HG03571 (cell line): ENCODE measurements around the gene ALDOC.

Experiments used
- ATAC-seq: cut with Tn5 transposase; IDR thresholded peaks from one replicate; pipeline ENCODE4 v1.9.1; 2021; ENCODE audit not compliant: unreplicated experiment

Gene ALDOC

DNA sequence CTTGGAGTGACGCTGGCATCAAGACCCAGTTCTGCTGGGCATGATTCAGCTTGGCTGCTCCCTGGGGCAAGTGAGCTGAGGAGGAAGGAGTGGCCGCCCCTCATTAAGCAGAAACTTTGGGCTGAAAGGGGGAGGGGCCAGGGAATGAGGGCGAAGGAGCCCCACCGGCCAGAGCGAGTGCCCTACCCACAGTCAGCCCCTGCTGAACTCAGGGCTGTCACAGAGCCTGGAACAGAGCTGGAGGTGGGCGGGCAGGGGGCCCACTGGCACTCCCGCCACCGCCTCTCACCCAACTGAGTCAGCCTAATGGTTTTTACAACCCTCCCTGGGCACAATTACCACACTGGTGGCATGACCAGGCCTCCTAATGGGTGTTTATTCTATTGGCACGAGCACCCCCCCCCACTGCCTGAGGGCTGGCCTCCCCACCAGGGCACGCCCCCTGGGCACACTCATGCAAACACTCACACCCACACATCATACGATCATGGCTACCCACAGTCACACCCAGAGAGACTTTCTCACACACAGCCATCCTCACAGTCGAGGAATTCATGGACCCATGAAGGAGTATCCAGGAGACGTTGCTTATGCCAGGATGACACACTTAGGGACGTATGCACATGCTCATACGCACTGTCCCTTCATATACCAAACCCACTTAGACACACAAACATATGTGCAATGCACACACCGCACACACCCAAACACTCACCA is 43.4 kb downstream of the ALDOC start:
- ATAC-seq, result no peak

DNA sequence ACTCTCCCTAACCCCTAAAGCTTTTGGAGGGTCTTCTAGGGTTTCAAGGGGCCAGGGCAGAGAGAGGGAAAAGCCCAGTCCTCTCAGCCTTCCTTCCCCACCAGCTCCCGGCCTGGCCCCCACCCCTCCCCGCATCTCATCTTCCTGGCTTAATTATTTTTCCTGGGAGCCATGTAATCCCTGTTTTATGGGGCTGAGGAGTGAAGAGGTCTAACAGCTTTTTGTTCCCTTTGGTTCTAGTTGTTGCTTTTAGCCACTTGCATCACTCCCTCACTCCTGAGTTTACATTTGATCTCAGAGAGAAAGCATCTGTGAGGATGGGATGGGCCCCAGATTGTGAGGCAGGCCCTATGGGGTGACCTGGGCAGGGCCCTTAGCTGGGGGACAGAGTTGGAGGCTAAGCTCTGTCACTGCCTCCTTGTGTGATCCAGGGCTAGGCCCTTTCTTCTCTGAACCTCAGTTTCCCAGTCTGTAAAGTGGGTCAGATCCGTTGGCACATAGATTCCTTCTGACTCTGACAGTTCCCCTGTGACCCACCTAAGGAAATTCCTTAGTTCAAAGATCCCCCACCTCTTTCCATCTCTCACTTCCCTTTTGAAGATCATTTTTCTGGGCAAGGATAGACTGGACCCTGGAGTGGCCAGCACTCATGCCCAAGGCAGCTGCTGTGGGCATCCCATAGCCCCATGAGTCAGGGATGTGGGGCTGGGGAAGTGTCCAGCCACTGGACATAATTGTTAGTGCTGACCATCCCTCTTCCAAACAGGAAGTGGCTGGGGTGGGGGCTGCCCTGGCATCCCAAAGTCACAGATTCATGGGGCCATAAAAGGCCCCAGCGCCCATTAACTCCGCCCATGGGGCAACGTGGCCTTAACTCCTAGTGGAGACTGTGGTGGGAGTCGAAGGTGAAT is 44.4 kb downstream of the ALDOC start:
- no peak for ATAC-seq

DNA sequence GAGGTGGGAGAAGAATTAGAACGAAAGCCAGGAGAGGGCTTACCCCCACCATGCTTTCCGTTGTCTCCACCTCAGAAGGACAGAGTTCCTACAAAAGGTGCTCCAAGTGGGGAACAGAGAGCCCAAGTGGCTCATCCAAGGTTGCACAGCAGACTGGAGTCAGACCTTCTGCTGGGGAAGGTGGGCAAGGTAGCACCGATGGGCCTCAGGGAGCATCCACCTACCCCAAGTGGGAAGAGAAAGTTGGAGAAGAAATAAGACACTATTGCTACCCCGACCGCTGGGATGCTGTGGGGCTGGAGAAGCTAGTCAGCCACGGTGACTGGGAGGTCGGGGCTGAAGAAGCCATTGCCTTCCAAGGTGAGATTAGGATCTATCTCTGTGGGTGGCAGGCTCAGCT is 45.8 kb downstream of the ALDOC start:
- no peak for ATAC-seq

DNA sequence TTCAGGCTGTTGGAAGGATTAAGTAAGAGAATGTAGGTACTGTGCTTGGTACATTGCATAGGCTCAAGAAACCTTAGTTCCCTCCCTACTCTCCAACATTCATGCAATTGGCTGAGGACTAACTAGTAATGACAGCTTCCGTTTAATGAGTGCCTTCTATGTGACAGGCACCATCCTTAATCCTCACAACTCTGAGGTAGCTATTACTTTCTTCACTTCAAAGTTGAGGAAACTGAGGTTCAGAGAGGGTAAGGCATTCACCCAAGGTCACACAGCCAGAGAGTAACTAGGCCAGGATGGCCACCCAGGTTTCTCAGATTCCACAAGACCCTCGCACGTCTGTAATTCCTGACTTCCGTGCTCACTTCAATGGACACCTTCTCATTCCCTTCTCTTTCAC is 46.4 kb downstream of the ALDOC start:
- no peak for ATAC-seq

DNA sequence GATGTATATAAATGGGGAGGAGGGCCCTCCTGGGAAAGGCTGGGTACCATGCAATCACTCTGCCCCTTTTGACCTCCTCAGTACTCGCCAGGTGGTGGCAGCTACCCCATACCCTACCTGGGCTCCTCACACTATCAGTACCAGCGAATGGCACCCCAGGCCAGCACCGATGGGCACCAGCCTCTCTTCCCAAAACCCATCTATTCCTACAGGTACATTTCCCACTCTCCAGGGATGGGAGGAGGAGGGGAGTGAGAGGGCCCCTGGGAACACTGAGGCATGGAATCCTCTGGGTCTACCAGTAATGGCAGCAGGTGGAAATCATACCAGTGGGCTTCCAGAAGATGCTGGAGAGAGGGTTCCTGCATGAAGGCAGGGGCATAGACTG is 47.7 kb downstream of the ALDOC start:
- ATAC-seq, result no peak

DNA sequence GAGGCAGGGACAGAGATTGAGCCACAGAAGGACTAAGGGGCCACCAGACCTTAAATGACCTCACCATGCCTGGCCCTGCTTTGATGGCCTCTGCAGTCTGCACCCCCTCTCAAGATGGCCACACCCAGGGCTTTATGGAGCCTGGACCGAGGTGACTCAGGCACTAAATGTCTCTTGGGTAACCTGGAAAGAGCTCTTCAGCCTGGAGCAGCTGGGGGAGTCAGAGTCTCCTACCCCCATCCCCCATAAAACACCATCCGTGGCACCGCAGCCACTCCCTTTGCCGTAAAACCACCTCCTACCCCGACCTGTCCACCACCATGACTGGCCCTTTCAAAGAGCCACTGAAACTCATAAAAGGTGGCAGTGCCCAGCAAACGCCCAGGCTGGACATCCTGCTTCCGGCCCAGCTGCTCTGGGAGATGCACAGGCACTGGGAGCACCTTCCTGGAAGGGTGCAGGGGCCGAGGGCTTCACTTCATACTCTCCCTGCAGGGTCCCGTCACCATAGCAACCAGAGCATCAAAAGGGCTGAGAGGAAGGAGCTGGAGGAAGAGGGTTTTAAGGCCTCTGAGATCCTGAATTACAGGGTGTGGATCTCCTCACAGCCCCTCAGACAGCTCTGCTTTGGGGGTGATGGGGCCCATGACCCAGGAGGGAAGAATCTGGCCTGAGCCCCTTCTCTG is 48.2 kb downstream of the ALDOC start:
- ATAC-seq, result no peak

DNA sequence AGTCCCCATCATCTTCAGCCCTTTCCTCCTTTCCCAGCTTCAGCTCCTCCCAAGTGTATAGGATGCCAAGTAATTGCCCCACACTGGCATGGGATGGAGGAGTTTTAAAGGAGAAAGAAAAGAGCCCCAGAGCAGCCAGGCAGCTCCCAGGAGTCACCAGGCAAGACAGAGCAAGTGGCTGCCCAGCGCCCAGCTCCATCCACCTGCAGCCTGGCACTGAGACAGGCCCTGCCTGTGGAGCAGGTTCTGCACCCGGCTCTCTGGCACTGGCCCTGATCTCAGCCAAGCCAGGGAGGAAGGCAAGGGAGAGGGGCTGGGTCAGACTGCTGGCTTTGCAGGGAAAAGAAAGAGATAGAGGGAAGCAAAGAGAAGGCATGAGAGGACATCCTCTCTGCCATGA is 48.8 kb downstream of the ALDOC start:
- ATAC-seq, result no peak

DNA sequence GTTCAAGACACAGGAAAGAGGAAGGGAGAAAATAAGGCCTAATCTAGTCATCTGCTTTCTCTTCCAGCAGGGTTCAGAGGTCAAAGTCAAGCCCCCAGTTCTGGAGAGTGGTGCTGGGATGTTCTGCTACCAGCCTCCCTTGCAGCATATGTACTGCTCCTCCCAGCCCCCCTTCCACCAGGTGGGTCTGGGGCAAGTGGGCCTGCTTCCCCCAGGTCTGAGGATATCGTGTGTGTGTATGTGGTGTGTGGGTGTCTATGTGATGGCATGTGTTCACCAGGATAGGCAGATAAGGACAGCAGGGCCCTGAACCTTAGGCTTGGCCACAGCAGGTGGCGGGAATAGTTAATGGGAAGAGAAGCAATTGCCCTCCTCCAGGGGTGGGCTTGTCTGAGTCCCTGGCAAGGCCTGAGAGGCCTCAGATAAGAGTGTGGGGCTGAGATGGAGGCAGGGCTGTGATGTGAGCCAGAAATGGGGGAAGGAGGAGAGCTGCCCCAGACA is 49.5 kb downstream of the ALDOC start:
- ATAC-seq, result no peak

DNA sequence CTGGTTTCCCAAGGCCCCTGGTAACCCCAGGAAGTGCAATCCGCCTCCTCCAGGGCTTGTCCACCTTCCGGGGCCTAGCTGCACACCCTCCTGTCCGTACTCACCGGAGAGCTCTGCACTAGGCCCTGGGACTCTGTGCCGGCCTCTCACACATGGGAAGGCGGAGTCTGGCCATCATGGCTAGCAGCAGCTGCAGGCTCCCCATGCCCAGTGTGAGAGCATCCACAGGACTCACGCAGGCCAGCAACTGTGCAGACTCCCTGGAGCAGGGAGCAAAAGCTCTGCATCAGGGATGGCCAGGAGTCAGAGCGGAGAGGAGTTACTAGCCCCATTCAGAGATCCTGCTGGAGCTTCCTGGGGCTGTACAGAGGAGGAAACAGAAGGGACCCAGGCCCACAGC is 50.3 kb downstream of the ALDOC start:
- no peak for ATAC-seq

DNA sequence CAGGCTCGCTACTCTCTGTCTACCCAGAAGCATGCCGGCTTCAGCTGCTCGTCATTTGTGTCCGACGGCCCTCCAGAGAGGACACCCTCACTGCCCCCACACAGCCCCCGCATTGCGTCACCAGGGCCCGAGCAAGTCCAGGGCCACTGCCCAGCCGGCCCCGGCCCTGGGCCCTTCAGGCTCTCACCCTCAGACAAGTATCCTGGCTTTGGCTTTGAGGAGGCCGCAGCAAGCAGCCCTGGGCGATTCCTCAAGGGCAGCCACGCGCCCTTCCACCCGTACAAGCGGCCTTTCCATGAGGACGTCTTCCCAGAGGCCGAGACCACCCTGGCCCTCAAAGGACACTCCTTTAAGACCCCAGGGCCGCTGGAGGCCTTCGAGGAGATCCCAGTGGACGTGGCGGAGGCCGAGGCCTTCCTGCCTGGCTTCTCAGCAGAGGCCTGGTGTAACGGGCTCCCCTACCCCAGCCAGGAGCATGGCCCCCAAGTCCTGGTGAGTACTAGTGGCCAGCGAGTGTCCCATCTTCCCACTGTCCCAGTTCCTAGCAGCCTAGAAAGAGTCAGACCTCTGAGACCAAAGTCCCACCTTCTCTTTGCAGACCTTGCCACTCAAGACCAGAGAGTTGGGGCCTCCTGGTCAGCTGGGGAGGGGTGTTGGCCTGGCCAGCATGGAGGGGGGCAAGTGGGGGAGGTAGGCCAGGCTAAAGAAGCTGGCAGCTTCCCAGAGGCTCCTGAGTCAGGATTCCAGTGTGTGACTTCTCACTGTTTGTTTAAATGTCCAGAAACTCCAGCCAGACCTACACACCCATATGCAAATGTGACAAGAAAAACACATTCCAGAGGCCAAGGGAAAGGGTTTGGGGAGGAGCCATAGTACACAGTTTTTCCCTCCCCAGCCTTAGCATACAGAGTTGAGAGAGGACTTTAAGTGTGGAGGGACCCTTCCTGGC is 51.9 kb downstream of the ALDOC start:
- no peak for ATAC-seq

DNA sequence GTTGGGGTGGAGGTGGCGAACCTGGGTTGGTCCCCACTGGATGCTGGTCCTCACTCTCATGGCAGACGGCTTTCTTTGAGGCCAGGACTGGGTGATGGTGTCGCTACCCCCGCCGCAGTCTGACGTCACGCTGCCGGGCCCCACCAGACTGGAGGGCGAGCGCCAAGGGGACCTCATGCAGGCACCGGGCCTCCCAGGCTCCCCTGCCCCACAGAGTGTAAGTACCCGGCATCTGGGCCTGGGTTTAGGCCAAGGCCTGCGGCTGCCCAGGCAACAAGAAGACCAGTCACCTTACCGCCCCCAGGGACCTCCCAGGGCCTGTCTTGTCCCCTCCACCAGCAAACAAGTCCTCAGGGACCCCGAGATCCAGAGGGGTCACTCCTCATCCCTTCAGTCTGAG is 52.8 kb downstream of the ALDOC start:
- no peak for ATAC-seq

DNA sequence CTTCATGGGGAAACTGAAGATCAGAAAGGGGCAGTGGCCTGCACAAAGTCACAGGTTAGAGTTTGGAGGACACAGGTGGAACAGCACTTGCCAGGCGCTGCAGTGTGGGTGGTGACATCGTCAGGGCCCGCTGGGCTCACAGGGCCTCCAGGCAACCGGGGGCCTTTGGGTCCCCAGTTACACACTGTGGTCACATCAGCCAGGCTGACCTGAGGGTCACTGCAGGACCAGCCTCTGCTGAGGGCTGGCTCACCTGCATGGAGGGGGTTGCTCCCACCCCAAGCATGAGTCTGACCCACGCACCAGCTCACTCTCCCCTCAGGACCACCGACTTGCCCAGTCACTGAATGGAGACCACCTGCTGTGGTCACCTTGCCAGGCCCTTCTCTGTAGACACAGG is 53.5 kb downstream of the ALDOC start:
- ATAC-seq, result no peak
